ENCODE measurements around the gene IMMP2L. TPM values are rescaled to one million over a fixed set of nuclear protein-coding genes. Genes with fewer than 3 reads are reported as not detected.

Gene IMMP2L
- total RNA-seq, 2 experiments from 2014 or later, result 8.9 to 18.7 TPM

GRCh38 chr7:111528331-111528730, 34.0 kb downstream of the IMMP2L start:
- no peak overlapping the region for H3K27ac ChIP-seq (ENCODE audit: low read depth in 1 of 2, low read length in 2 of 2)
- TF ChIP-seq CTCF (IDR thresholded peaks at IDR 0.05), result no peak
- peaks cover 14% of the 10 kb centered on the region for H3K36me3 Mint-ChIP-seq (ENCODE audit: low read depth)
- H3K4me1 Mint-ChIP-seq (ENCODE audit: low read depth), result peaks cover 31% of the 10 kb centered on the region
- peak in 1 of 14 experiments; percentile 23 for DNase-seq
- H3K9me3 ChIP-seq (ENCODE audit: control insufficient read depth in 1 of 2, insufficient read depth in 1 of 2, low read length in 2 of 2), result no peaks in the 10 kb centered on the region
- no peaks in the 10 kb centered on the region for H3K27me3 ChIP-seq (ENCODE audit: control insufficient read depth in 1 of 2, insufficient read depth in 2 of 2, low read length in 2 of 2)
- no peak overlapping the region for H3K27ac Mint-ChIP-seq
- H3K9me3 Mint-ChIP-seq, result no peaks in the 10 kb centered on the region
- no peak for ATAC-seq (ENCODE audit: poor library complexity)
- no peaks in the 10 kb centered on the region for H3K36me3 ChIP-seq (ENCODE audit: insufficient read depth, low read length)
- H3K27me3 Mint-ChIP-seq, result no peaks in the 10 kb centered on the region
- POLR2A ChIA-PET, result no interaction called here
- intact Hi-C loops (cut with DNase I, micrococcal nuclease), result no loop called here
- no peak overlapping the region for H3K4me3 Mint-ChIP-seq
- CTCF ChIA-PET, result no interaction called here
- no peak overlapping the region for H3K4me3 ChIP-seq (ENCODE audit: low read length)
- H3K4me1 ChIP-seq (ENCODE audit: insufficient read depth, low read length), result no peaks in the 10 kb centered on the region

GRCh38 chr7:111527545-111527944, 34.7 kb downstream of the IMMP2L start:
- Histone ChIP-seq H3K9me3 (ENCODE audit: control insufficient read depth in 1 of 2, insufficient read depth in 1 of 2, low read length in 2 of 2) (no peaks in the 10 kb centered on the region), H3K27ac (ENCODE audit: low read depth in 1 of 2, low read length in 2 of 2) (no peak overlapping the region), H3K36me3 (ENCODE audit: insufficient read depth, low read length) (no peaks in the 10 kb centered on the region), H3K4me1 (ENCODE audit: insufficient read depth, low read length) (no peaks in the 10 kb centered on the region), H3K27me3 (ENCODE audit: control insufficient read depth in 1 of 2, insufficient read depth in 2 of 2, low read length in 2 of 2) (no peaks in the 10 kb centered on the region), H3K4me3 (ENCODE audit: low read length) (no peak overlapping the region)
- TF ChIP-seq CTCF (IDR thresholded peaks at IDR 0.05), result no peak
- POLR2A ChIA-PET, result no interaction called here
- DNase-seq (no peak), ATAC-seq (ENCODE audit: poor library complexity) (no peak)
- Mint-ChIP-seq H3K9me3 (no peaks in the 10 kb centered on the region), H3K27me3 (no peaks in the 10 kb centered on the region), H3K4me1 (ENCODE audit: low read depth) (peaks cover 31% of the 10 kb centered on the region), H3K4me3 (no peak overlapping the region), H3K27ac (no peak overlapping the region), H3K36me3 (ENCODE audit: low read depth) (peaks cover 19% of the 10 kb centered on the region)
- intact Hi-C loops (cut with DNase I, micrococcal nuclease), result no loop called here
- CTCF ChIA-PET, result no interaction called here

- peaks cover 5% of the 10 kb centered on the region for H3K9me3 Mint-ChIP-seq
- no peak for TF ChIP-seq CTCF (IDR thresholded peaks at IDR 0.05)
- Histone ChIP-seq H3K27me3 (ENCODE audit: control insufficient read depth in 1 of 2, insufficient read depth in 2 of 2, low read length in 2 of 2) (no peaks in the 10 kb centered on the region), H3K27ac (ENCODE audit: low read depth in 1 of 2, low read length in 2 of 2) (no peak overlapping the region), H3K4me3 (ENCODE audit: low read length) (no peak overlapping the region), H3K4me1 (ENCODE audit: insufficient read depth, low read length) (no peaks in the 10 kb centered on the region), H3K9me3 (ENCODE audit: control insufficient read depth in 1 of 2, insufficient read depth in 1 of 2, low read length in 2 of 2) (peaks cover 0 to 4% of the 10 kb centered on the region in 2 experiments), H3K36me3 (ENCODE audit: insufficient read depth, low read length) (peaks cover under 1% of the 10 kb centered on the region)
- peaks cover 31% of the 10 kb centered on the region for H3K4me1 Mint-ChIP-seq (ENCODE audit: low read depth)
- H3K27ac Mint-ChIP-seq, result no peak overlapping the region
- H3K27me3 Mint-ChIP-seq, result no peaks in the 10 kb centered on the region
- no peak overlapping the region for H3K4me3 Mint-ChIP-seq
- peaks cover 41% of the 10 kb centered on the region for H3K36me3 Mint-ChIP-seq (ENCODE audit: low read depth)
- intact Hi-C loops (cut with DNase I, micrococcal nuclease), result no loop called here
- ChIA-PET POLR2A (no interaction called here), CTCF (no interaction called here)
- ATAC-seq (ENCODE audit: poor library complexity) (no peak), DNase-seq (no peak)
These were observed 37.2 kb downstream of the IMMP2L start for GRCh38 chr7:111525100-111525499.
